ENCODE results near the gene IFT172.

- no peak for TF ChIP-seq CTCF (IDR thresholded peaks at IDR 0.05; ENCODE audit: low read depth, low read length)
- TF ChIP-seq POLR2A (IDR thresholded peaks at IDR 0.05; ENCODE audit: extremely low read depth, insufficient read length): no peak
Measured at GRCh38 chr2:27527182-27527581, 37.6 kb upstream of the IFT172 start.
